GM12865 (cell line): ENCODE data around the gene PKDREJ.

Source experiments
- DNase-seq: peaks from one replicate; pipeline ENCODE4 v3.0.0; 2010; ENCODE audit warnings: low read depth
- H3K4me3 ChIP-seq: 2 replicates; pipeline ENCODE4 v1.5.1; 2011; ENCODE audit warnings: mild to moderate bottlenecking, low read depth, low read length, control low read depth
- TF ChIP-seq, protein P1 (sequence below): IDR thresholded peaks from 2 replicates; pipeline ENCODE4 v1.5.1; 2011; ENCODE audit warnings: low read length, control low read depth, low read depth, inconsistent platforms; ENCODE audit not compliant: insufficient read depth; ENCODE audit errors: missing control alignments

PKDREJ gene

DNA sequence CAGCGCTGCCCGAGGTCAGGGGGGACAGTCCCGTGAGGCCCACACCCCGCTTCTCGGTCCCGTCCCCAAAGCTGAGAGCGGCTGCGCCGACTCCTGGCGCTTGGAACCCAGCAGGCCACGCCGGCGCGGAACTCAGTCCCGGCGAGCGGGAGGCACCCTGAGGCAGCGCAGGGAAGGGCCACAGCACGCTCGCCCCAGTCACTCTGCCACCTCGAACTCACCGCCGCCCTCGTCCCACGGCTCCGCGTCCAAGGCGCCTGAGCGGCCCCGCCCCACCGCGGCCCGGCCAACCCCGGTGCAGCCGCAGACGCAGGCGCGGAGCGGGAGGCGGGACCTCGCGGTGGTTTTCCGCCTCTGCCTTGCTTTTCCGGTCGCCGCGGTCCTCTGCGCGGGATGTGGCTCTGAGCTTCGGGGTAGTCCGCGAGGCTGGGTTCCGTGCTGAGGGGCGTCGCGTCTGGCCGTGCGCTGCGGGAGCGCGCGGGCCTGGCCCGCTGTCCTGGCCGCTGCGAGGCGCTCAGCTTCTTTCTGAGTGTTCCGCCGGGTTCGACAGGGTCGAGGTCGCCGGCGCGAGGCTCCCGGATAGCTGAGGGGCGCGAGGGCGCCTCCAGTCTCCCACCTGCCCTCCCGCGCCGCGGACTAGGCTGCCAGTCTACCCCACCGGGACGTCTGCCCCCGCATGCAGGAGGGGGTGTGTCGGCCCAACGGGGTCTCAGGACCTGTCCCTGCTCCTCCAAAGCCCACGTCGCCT is 12.9 kb downstream of the PKDREJ start, which contains the start of gene CDPF1:
Gene CDPF1 (minus strand): TSS at position 259 of the 748 bp plus-strand sequence. CDS start 2,009 bp downstream, outside the sequence.
- peak within 1 kb of the TSS; percentile 67 for H3K4me3 ChIP-seq
- TF ChIP-seq, protein P1, sequence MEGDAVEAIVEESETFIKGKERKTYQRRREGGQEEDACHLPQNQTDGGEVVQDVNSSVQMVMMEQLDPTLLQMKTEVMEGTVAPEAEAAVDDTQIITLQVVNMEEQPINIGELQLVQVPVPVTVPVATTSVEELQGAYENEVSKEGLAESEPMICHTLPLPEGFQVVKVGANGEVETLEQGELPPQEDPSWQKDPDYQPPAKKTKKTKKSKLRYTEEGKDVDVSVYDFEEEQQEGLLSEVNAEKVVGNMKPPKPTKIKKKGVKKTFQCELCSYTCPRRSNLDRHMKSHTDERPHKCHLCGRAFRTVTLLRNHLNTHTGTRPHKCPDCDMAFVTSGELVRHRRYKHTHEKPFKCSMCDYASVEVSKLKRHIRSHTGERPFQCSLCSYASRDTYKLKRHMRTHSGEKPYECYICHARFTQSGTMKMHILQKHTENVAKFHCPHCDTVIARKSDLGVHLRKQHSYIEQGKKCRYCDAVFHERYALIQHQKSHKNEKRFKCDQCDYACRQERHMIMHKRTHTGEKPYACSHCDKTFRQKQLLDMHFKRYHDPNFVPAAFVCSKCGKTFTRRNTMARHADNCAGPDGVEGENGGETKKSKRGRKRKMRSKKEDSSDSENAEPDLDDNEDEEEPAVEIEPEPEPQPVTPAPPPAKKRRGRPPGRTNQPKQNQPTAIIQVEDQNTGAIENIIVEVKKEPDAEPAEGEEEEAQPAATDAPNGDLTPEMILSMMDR, result no peak
- DNase-seq, result peak; percentile 94

DNA sequence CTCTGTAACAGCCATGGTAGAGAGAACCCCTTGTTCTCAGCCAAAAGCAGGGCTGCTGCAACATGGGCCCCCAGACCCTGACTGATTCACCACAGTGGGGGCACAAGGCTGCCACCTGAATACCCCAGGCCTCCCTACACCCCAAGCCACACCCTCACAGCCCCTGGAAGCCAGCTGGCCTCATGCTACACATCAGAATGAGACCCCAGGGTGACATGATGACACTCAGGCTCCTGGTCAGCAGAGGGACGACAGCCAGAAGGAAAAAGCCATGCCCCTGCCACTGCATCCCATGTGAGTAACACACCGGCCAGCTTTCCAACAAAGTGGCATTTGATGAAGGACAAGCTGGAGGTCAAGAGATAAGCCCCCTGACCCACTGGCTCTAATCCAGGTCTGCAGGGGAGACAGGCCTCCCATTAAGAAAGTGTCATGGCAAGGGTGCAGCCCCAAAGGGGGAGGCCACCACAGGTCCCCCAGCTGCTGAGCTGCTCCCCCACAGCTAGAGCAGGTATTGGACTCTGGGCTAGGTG is 15.6 kb downstream of the PKDREJ start:
- TF ChIP-seq, protein P1, result no peak
- no peak overlapping the region for H3K4me3 ChIP-seq
- no peak for DNase-seq

DNA sequence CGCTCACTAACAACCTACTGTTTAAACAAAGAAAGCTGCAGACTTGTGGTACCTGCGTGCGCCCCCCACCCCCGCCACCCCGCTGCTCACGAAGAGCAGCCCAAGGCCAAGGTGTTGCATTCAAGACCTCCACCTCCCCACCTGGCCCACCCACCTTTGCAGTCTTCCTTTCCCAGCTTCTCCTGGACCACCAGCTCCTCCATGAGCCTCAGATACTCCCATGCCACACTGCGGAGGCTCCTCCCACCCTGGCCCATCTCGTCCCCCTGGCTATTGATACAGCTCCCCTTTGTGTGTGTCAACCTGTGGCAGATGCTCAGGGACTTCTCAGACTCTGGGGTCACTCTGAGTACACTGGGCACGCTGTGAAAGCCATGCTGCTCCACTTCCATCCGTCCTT is 17.0 kb downstream of the PKDREJ start:
- H3K4me3 ChIP-seq, result no peak overlapping the region
- no peak for DNase-seq
- TF ChIP-seq, protein P1, result no peak

DNA sequence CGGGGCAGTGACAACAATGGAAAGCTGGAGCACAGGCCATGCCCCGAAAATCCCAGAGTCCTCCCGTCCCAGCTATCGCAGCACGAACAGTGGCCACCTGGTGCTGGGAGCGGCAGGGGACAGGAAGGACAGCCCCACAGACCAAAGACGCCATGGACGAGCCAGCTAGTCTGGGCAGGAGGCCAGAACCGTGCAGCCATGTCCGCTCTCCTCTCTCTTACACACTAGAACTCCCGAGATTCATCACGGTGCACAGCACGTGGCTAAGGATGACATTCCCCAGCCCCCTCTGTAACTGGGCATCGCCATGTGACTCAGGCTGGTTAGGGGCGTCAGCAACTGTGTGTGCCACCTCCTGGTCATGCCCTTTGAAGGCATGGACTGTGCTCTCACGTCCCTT is 17.6 kb downstream of the PKDREJ start:
- no peak for DNase-seq
- TF ChIP-seq, protein P1, result no peak
- H3K4me3 ChIP-seq, result no peak overlapping the region

DNA sequence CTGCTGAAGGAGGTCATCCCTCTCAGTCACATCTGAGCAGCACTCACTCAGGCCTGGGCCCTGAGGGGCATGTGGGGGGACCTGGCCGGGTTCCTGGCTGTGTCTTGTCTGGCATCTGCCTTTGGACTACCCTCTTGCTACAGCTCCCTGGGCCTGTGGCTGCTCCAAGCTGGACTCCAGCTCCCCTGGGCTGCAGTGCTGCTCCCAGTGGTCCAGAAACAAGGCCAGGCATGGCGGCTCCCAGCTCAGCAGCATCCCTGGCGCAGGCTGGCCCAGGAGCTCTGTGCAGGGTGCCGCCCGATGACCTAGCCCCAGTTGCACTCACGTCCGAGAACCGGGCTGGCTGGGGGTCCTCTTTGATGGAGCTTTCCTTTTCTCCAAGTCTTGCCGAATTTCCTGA is 18.4 kb downstream of the PKDREJ start:
- no peak for DNase-seq
- no peak overlapping the region for H3K4me3 ChIP-seq
- TF ChIP-seq, protein P1, result no peak

DNA sequence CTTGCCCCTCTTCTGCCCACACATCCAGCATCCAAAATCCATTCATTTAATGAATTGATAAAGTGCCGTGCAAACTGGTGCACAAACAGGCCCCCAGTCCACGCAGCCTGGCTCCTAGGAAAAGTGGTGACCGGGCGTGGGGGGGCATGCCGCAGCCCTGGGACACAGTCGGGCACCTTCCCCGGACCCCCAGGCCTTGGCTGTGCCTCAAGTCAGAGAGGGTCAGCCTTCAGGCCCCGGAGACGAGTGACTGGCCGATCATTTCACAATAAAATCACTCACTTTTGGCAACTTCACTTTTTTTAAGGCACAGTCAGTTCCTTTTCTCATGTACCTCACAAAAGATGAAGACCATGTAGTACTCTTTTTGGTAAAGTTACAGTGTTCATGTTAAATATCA is 21.1 kb downstream of the PKDREJ start:
- no peak for DNase-seq

More for the DNA sequence above, 21.1 kb downstream of the PKDREJ start:
- TF ChIP-seq, protein P1, result no peak
- no peak overlapping the region for H3K4me3 ChIP-seq
